ENCODE data around the gene ALG2. TPM values are rescaled to one million over a fixed set of nuclear protein-coding genes. Genes with fewer than 3 reads are reported as not detected.

The ALG2 gene
- total RNA-seq, 3 donors from 2014 or later (not counting 1 experiment from before 2014, with no cell fraction given), result 17.3 to 23.2 (median 20.7) TPM

DNA sequence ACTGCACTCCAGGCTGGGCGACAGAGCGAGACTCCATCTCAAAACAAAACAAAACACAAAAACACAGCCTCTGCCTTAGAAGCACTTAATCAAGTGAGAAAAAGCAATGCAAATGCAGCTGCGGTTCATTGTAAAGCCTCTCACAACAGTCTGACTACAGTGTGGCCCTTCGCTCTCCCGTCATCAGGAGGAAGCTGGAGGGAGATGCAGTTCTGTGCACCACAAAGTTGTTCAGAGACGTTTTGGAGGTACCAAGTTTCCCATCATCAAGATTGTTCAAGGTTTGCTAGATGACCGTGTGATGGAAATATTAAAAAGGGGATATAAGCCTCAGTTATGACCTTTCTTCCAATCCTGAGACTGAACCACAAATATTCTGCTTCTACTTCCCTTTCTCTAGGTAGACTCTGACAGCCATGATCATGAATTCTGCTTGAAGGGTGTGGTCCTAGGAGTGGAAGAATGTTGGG lies 41.2 kb upstream of the ALG2 start:
- TF ChIP-seq, protein P1, sequence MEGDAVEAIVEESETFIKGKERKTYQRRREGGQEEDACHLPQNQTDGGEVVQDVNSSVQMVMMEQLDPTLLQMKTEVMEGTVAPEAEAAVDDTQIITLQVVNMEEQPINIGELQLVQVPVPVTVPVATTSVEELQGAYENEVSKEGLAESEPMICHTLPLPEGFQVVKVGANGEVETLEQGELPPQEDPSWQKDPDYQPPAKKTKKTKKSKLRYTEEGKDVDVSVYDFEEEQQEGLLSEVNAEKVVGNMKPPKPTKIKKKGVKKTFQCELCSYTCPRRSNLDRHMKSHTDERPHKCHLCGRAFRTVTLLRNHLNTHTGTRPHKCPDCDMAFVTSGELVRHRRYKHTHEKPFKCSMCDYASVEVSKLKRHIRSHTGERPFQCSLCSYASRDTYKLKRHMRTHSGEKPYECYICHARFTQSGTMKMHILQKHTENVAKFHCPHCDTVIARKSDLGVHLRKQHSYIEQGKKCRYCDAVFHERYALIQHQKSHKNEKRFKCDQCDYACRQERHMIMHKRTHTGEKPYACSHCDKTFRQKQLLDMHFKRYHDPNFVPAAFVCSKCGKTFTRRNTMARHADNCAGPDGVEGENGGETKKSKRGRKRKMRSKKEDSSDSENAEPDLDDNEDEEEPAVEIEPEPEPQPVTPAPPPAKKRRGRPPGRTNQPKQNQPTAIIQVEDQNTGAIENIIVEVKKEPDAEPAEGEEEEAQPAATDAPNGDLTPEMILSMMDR (IDR thresholded peaks at IDR 0.05), result no peak
- 80% methylated on average over 6 of the region's 7 CpGs for WGBS (ENCODE audit: insufficient coverage)
- DNase-seq, result no peak
- Mint-ChIP-seq H3K36me3 (no peaks in the 10 kb centered on the region), H3K4me1 (peaks cover 22 to 24% of the 10 kb centered on the region in 2 donors), H3K4me3 (no peak overlapping the region), H3K27ac (no peak overlapping the region), H3K9me3 (no peaks in the 10 kb centered on the region), H3K27me3 (ENCODE audit: low read depth in 2 of 2) (no peaks in the 10 kb centered on the region)
- Histone ChIP-seq H3K27me3 (ENCODE audit: control insufficient read depth, insufficient read depth, low read length) (no peaks in the 10 kb centered on the region), H3K4me1 (ENCODE audit: control insufficient read depth, insufficient read depth, low read length) (peaks cover 20% of the 10 kb centered on the region), H3K36me3 (ENCODE audit: control insufficient read depth, insufficient read depth, low read length) (no peaks in the 10 kb centered on the region), H3K27ac (ENCODE audit: low read length) (no peak overlapping the region), H3K9me3 (ENCODE audit: control insufficient read depth, insufficient read depth, low read length) (no peaks in the 10 kb centered on the region), H3K4me3 (ENCODE audit: low read length) (no peak overlapping the region)
- no peak for ATAC-seq
- intact Hi-C loops (cut with micrococcal nuclease), result no loop called here

DNA sequence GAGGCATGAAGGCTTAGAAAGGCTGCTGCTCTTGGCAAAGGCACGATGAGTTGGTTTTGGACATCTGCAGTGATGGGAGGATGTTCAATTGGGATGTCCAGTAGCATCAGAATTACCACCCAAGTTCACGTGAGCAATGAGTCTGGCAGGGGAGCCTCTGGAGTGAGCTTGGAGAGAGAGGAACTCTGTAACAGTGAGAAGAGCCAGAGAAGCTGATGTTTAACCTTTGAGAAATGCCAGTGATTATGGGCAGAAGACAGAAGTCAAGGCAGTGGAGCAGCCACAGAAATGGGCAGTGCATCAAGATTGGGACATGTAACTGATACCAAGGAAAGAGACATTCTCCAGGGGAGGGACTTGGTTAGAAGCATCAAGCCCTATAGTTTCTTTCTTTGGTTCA lies 40.2 kb upstream of the ALG2 start:
- intact Hi-C loops (cut with micrococcal nuclease), result no loop called here
- DNase-seq (no peak), ATAC-seq (no peak)
- Mint-ChIP-seq H3K36me3 (no peaks in the 10 kb centered on the region), H3K27me3 (ENCODE audit: low read depth in 2 of 2) (no peaks in the 10 kb centered on the region), H3K4me1 (peaks cover 18 to 21% of the 10 kb centered on the region in 2 donors), H3K27ac (no peak overlapping the region), H3K4me3 (no peak overlapping the region), H3K9me3 (no peaks in the 10 kb centered on the region)
- TF ChIP-seq, protein P1 (IDR thresholded peaks at IDR 0.05), result no peak
- Histone ChIP-seq H3K36me3 (ENCODE audit: control insufficient read depth, insufficient read depth, low read length) (no peaks in the 10 kb centered on the region), H3K27me3 (ENCODE audit: control insufficient read depth, insufficient read depth, low read length) (no peaks in the 10 kb centered on the region), H3K4me1 (ENCODE audit: control insufficient read depth, insufficient read depth, low read length) (peaks cover 20% of the 10 kb centered on the region), H3K4me3 (ENCODE audit: low read length) (no peak overlapping the region), H3K9me3 (ENCODE audit: control insufficient read depth, insufficient read depth, low read length) (no peaks in the 10 kb centered on the region), H3K27ac (ENCODE audit: low read length) (no peak overlapping the region)
- WGBS (ENCODE audit: insufficient coverage), result 96% methylated on average over 2 of the region's 2 CpGs

DNA sequence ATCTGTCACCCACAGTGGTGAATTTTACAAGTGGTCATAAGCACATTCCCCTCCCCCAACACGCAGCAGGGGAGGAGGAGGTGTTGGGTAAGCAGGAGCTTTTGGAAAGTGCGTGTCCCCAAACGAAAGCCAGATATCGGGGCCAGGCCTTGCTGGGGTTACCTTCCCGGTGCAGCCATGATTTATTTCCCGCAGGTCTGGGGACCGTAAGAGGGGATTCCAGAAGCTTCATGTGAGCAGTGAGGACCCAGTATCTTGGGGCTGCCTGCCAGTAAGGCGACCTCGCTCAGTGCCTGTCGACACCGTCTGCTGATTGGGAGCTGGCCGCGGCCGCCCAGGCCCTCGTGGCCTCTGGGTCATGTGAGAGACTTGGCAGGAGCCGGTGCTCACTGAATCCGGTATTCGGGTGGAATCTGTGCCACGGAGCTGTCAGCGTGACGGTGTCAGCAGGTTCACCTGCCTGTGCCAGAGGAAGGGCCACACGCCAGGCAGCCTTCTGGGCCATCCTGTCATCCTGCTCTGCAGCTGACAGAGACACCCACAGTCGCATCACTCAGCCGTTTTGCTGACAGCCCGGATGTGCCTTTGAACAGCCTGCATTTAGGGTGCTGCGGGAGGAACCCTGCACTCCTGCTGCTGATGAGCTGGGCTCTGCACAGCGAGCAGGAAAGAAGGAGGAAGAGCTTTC lies 37.6 kb upstream of the ALG2 start:
- peak overlapping the region; percentile 3 for H3K4me3 ChIP-seq (ENCODE audit: low read length)

More for the DNA sequence above, 37.6 kb upstream of the ALG2 start:
- Histone ChIP-seq H3K27me3 (ENCODE audit: control insufficient read depth, insufficient read depth, low read length) (no peaks in the 10 kb centered on the region), H3K4me1 (ENCODE audit: control insufficient read depth, insufficient read depth, low read length) (peaks cover 13% of the 10 kb centered on the region), H3K9me3 (ENCODE audit: control insufficient read depth, insufficient read depth, low read length) (no peaks in the 10 kb centered on the region), H3K27ac (ENCODE audit: low read length) (peak overlapping the region; percentile 58), H3K36me3 (ENCODE audit: control insufficient read depth, insufficient read depth, low read length) (no peaks in the 10 kb centered on the region)
- Mint-ChIP-seq H3K4me3 (peak overlapping the region; percentile 81), H3K27ac (peak overlapping the region; percentile 89), H3K27me3 (ENCODE audit: low read depth in 2 of 2) (no peaks in the 10 kb centered on the region), H3K36me3 (no peaks in the 10 kb centered on the region), H3K9me3 (no peaks in the 10 kb centered on the region), H3K4me1 (peaks cover 11 to 13% of the 10 kb centered on the region in 2 donors)
- TF ChIP-seq, protein P1 (IDR thresholded peaks at IDR 0.05), result no peak
- 47% methylated on average over 26 of the region's 27 CpGs for WGBS (ENCODE audit: insufficient coverage)
- DNase-seq (peak; percentile 43 to 62), ATAC-seq (peak; percentile 82 to 88 (median 85))
- intact Hi-C loops (cut with micrococcal nuclease), result no loop called here

Measured in natural killer cell (primary cell).